Spleen (tissue), 11 donors: Measurements from ENCODE around the gene C3orf22. TPM values are rescaled to one million over a fixed set of nuclear protein-coding genes. Genes with fewer than 3 reads are reported as not detected.

Source experiments
- DNase-seq: peaks from one replicate; pipeline ENCODE4 v3.0.0-alpha.2; 2020
- H3K27ac ChIP-seq, 8 donors: fragments of 200-600 bp; sonication (generic) in 7 of 8; 1 replicate in 4 of 8; 2 replicates in 4 of 8; pipeline versions ENCODE4 v1.5.0 to v1.8.0; 2016 to 2021; ENCODE audit warnings: inconsistent platforms in 4 of 8, mild to moderate bottlenecking in 4 of 8, moderate library complexity in 1 of 8
- H3K27me3 ChIP-seq, 7 donors: fragments of 200-600 bp; sonication (generic) in 6 of 7; replicated peaks in 1 of 7; 1 replicate in 4 of 7; 2 replicates in 3 of 7; pipeline versions ENCODE4 v1.5.0 to v1.8.0; 2016 to 2021; ENCODE audit warnings: inconsistent platforms in 3 of 7, mild to moderate bottlenecking in 1 of 7
- H3K36me3 ChIP-seq, 6 donors: fragments of 200-600 bp; sonication (generic) in 5 of 6; 1 replicate in 4 of 6; 2 replicates in 2 of 6; pipeline versions ENCODE4 v1.5.0 to v1.8.0; 2016 to 2021; ENCODE audit warnings: inconsistent platforms in 2 of 6
- H3K4me1 ChIP-seq, 6 donors: fragments of 200-600 bp; sonication (generic) in 5 of 6; 1 replicate in 3 of 6; 2 replicates in 3 of 6; pipeline versions ENCODE4 v1.5.0 to v1.8.0; 2016 to 2021; ENCODE audit warnings: inconsistent platforms in 3 of 6
- H3K4me3 ChIP-seq, 8 donors: fragments of 200-600 bp; sonication (generic) in 7 of 8; 1 replicate in 4 of 8; 2 replicates in 4 of 8; pipeline versions ENCODE4 v1.5.0 to v1.8.0; 2016 to 2021; ENCODE audit warnings: inconsistent platforms in 4 of 8, mild to moderate bottlenecking in 4 of 8, moderate library complexity in 2 of 8
- H3K9me3 ChIP-seq, 8 donors: fragments of 200-600 bp; sonication (generic) in 7 of 8; 1 replicate in 4 of 8; 2 replicates in 4 of 8; pipeline versions ENCODE4 v1.5.0 to v1.8.0; 2016 to 2021; ENCODE audit warnings: inconsistent platforms in 4 of 8
- POLR2A ChIP-seq, 3 donors: fragments of 450-650 bp; IDR thresholded peaks; one replicate each; pipeline ENCODE4 v1.5.1; 2017; ENCODE audit warnings: antibody characterized with exemption in 3 of 3, mild to moderate bottlenecking in 1 of 3
- POLR2AphosphoS5 ChIP-seq, 3 donors: sonication (generic); formaldehyde crosslinking; IDR thresholded peaks; one replicate each; pipeline ENCODE4 v1.5.1; 2017; ENCODE audit warnings: antibody characterized with exemption in 3 of 3
- WGBS, 5 donors: extraction: QIAGEN DNeasy Blood & Tissue Kit in 3 of 5; methylation state at CpG; one replicate each; pipeline versions ENCODE4 v1.1.5 to v1.1.7; 2013 to 2018; 5-methylcytosine and 5-hydroxymethylcytosine counted together
- intact Hi-C: fragments of 100-400 bp; cut with DNase I; formaldehyde crosslinking; loops from one replicate; pipeline ENCODE4 v1.15.0; 2023; ENCODE audit warnings: low total_unique reads
- polyA plus RNA-seq, 3 donors: library from polyadenylated mRNA; stranded (reverse); fragments of 200-250 nt; gene quantifications; one replicate each; pipeline ENCODE4 v1.2.1, GENCODE V29; 2013
- total RNA-seq, 7 donors: library from RNA; depleted of rRNA in 3 of 7; stranded (reverse); fragments of >200 nt in 3 of 7; fragmentation: NEBNext Ultra II Directional in 4 of 7; extraction: Animal tissue kit (Norgen Biotek cat#: 25700) in 4 of 7; gene quantifications; one replicate each; pipeline versions ENCODE4 v1.1.0 to v1.2.1, GENCODE V29; 2016 to 2021
- TF ChIP-seq, protein P1 (sequence below), 11 experiments: fragments of 200-600 bp in 7 of 11; fragments of 450-650 bp in 4 of 11; sonication (generic) in 4 of 11; IDR thresholded peaks in 8 of 11; conservative IDR thresholded peaks in 3 of 11; 1 replicate in 7 of 11; 2 replicates in 4 of 11; pipeline versions ENCODE4 v1.4.0 to v1.8.0; 2016 to 2021; ENCODE audit warnings: antibody characterized with exemption in 11 of 11, inconsistent platforms in 4 of 11, mild to moderate bottlenecking in 1 of 11
- donor health status: healthy with polysubstance abuse.
- donor health status: DM: no; HTN: no; CAD: no; lungs with moderate emphysema.
- donor health status: DM: no; HTN: no; CAD: no.
- donor health status: Bipolar disorder and iron deficiency.
- donor health status: healthy.
- donor health status: DM: no; HTN: no; CAD: no.
- donor health status: DM: yes; HTN: yes; CAD: no.

The C3orf22 gene
- total and polyA plus RNA-seq, 10 donors: not detected

DNA sequence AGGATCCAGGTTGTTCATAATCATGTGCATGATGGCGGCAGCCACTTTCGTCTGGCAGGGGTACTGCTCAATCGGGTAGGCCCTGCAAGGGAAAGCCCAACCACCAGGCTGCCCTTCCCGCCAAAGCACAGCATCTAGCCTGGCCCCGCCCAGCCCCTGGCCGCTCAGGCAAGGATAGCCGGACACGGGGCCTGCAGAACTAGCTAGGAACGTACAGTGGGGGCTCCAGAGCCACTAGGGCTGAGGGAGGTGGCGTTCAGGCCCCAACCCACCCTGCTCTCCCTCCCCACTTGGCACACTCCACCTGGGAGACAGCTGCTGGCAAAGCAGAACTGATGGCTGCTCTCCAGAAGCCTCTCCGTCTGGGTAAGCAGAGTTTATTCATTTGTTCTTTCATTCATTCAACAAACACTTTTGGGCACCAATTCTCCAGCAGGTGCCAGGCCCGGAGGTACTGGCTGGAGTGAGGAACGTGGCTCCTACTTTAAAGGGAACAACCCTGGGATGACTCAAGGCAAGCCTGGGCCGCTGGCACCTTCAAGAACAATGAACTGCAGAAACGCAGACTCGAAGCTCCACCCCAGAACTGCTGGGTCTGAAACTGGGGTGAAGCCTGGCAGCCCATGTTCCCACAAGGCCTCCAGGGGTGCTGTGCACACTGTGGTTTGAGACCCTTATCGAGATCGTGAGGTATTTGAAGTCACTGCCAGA lies 49.0 kb downstream of the C3orf22 start:
- Histone ChIP-seq H3K4me1 (no peaks in the 10 kb centered on the region), H3K27me3 (peaks cover 0 to 10% (median 0%) of the 10 kb centered on the region in 7 donors), H3K4me3 (no peak overlapping the region), H3K36me3 (no peaks in the 10 kb centered on the region), H3K27ac (no peak overlapping the region), H3K9me3 (no peaks in the 10 kb centered on the region)
- intact Hi-C loops: no loop called here
- TF ChIP-seq, protein P1, sequence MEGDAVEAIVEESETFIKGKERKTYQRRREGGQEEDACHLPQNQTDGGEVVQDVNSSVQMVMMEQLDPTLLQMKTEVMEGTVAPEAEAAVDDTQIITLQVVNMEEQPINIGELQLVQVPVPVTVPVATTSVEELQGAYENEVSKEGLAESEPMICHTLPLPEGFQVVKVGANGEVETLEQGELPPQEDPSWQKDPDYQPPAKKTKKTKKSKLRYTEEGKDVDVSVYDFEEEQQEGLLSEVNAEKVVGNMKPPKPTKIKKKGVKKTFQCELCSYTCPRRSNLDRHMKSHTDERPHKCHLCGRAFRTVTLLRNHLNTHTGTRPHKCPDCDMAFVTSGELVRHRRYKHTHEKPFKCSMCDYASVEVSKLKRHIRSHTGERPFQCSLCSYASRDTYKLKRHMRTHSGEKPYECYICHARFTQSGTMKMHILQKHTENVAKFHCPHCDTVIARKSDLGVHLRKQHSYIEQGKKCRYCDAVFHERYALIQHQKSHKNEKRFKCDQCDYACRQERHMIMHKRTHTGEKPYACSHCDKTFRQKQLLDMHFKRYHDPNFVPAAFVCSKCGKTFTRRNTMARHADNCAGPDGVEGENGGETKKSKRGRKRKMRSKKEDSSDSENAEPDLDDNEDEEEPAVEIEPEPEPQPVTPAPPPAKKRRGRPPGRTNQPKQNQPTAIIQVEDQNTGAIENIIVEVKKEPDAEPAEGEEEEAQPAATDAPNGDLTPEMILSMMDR (IDR thresholded peaks at IDR 0.05 in 8 of 11, conservative IDR thresholded peaks at IDR 0.05 in 3 of 11): no peak
- TF ChIP-seq POLR2AphosphoS5 (IDR thresholded peaks at IDR 0.05) (no peak), POLR2A (IDR thresholded peaks at IDR 0.05) (no peak)
- peak; percentile 53 for DNase-seq
- 77 to 82% (median 81%) methylated on average over 13 to 18 of the region's 18 CpGs for WGBS, 5 donors

DNA sequence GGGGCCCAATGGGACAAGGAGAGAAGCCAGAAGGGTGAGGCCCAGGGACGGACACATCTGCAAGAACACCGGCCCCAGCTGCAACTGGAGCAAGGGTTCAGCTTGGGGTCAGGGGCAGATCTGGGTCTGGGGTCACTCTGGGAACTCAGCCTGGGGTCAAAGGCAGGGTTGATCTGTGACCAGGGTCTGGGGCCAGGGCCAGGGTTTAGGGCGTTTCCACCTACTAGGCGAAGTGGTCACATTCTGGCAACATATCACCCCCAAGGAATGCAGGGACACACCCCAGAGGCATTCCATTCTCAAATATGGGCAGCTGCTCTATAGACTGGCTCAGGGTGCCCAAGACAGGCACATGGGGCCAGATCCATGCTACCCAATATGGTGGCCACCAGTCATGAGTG lies 50.2 kb downstream of the C3orf22 start:
- DNase-seq: peak; percentile 61
- H3K36me3 ChIP-seq: no peaks in the 10 kb centered on the region
- TF ChIP-seq POLR2AphosphoS5 (IDR thresholded peaks at IDR 0.05) (no peak), POLR2A (IDR thresholded peaks at IDR 0.05) (no peak)
- TF ChIP-seq, protein P1 (IDR thresholded peaks at IDR 0.05 in 8 of 11, conservative IDR thresholded peaks at IDR 0.05 in 3 of 11): no peak
- intact Hi-C loops: no loop called here
- 92 to 98% (median 95%) methylated on average over 3 to 4 of the region's 4 CpGs for WGBS, 5 donors
- peaks cover 0 to 10% (median 0%) of the 10 kb centered on the region in 7 donors for H3K27me3 ChIP-seq
- no peak overlapping the region for H3K27ac ChIP-seq
- H3K4me1 ChIP-seq: no peaks in the 10 kb centered on the region
- H3K9me3 ChIP-seq: no peaks in the 10 kb centered on the region
- no peak overlapping the region for H3K4me3 ChIP-seq

DNA sequence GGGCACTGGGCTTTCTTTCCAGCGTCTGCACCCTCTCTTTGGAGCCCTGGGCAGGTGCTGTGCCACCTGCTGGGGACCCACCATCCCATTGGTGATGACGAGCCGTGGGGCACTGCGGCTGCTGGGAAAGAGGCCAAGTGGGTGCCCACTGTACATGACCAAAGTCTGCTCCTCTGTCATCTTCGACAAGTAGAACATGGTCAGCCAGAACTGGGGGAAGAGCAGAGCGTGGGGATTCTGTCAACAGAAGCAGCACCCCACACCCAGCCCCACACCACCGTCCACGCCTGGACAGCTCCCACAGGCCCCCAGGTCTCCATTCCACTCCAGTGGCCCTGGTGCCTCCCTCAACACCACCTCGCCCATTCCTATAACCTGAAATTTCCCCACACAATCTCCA lies 50.8 kb downstream of the C3orf22 start:
- Histone ChIP-seq H3K4me3 (no peak overlapping the region), H3K27me3 (peaks cover 0 to 10% (median 0%) of the 10 kb centered on the region in 7 donors), H3K9me3 (no peaks in the 10 kb centered on the region), H3K4me1 (no peaks in the 10 kb centered on the region), H3K36me3 (no peaks in the 10 kb centered on the region), H3K27ac (no peak overlapping the region)
- peak; percentile 44 for DNase-seq
- WGBS, 5 donors: 76 to 92% (median 87%) methylated on average over 9 of the region's 9 CpGs
- TF ChIP-seq, protein P1 (IDR thresholded peaks at IDR 0.05 in 8 of 11, conservative IDR thresholded peaks at IDR 0.05 in 3 of 11): no peak
- intact Hi-C loops: no loop called here

DNA sequence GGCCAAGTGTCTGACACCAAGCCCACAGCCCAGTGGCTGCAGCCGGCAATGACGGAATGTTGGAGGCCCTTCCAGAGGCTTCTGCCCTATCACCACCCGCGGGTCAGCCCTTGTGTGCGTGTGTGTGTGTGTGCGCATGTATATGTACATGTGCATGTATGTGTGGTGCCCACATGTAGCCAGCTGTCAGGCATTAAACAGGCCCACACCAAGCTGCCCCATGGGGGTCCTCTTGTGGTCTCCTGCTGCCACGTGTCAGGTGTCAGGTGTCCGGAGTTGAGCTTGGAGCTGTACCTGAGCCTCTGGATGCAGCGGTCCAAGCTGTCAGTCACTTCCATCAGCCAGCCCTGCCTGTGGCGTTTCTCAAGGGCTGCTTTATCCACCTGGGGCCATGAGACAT lies 55.0 kb downstream of the C3orf22 start:
- H3K4me3 ChIP-seq: no peak overlapping the region
- no peaks in the 10 kb centered on the region for H3K4me1 ChIP-seq
- peak; percentile 63 for DNase-seq
- no peaks in the 10 kb centered on the region for H3K36me3 ChIP-seq
- 90 to 95% (median 94%) methylated on average over 6 to 10 of the region's 10 CpGs for WGBS, 5 donors
- TF ChIP-seq, protein P1 (IDR thresholded peaks at IDR 0.05 in 8 of 11, conservative IDR thresholded peaks at IDR 0.05 in 3 of 11): no peak
- no peak for TF ChIP-seq POLR2A (IDR thresholded peaks at IDR 0.05)
- no peak for TF ChIP-seq POLR2AphosphoS5 (IDR thresholded peaks at IDR 0.05)
- H3K27ac ChIP-seq: no peak overlapping the region
- H3K27me3 ChIP-seq: peaks cover 0 to 10% (median 0%) of the 10 kb centered on the region in 7 donors
- intact Hi-C loops: no loop called here
- H3K9me3 ChIP-seq: no peaks in the 10 kb centered on the region
